Ureter (tissue), 1 donor: Measurements from ENCODE around the gene GABRG3. TPM values are rescaled to one million over a fixed set of nuclear protein-coding genes. Genes with fewer than 3 reads are reported as not detected.

Experiments used
- DNase-seq: peaks from one replicate; pipeline ENCODE4 v3.0.0-alpha.2; 2020; ENCODE audit warnings: low spot score
- total RNA-seq: library from RNA; stranded (reverse); gene quantifications from one replicate; pipeline ENCODE4 v1.2.4, GENCODE V29; 2023
- donor health status: DM: yes; HTN: yes; CAD: no.

Gene GABRG3
- total RNA-seq, 1 donor from 2014 or later = 1.6 TPM

DNA sequence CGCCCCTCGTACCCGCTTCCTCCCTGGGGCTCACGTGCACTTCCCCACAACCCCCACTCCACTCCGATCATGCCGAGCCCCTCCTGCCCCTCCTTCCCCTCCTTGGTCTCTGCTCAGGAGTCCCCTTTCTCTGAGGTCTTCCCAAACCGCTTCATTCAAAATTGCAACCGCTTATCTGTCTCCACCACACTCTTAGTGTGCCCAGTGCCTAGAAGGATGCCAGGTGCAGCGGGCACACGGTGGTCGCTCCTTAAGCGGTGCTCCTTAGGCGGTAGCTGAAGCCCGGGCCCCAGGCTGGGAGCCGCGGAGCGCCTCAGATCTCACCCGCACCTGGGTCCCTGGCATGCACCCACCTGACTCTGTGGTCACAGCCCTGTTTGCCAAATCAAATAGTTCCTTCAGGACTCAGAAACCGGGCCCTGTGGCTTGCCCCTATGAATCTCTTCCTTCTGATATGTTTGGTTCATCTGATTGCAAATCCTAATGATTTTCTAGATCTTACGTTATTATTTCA lies 603.6 kb downstream of the GABRG3 start:
- DNase-seq = no peak

DNA sequence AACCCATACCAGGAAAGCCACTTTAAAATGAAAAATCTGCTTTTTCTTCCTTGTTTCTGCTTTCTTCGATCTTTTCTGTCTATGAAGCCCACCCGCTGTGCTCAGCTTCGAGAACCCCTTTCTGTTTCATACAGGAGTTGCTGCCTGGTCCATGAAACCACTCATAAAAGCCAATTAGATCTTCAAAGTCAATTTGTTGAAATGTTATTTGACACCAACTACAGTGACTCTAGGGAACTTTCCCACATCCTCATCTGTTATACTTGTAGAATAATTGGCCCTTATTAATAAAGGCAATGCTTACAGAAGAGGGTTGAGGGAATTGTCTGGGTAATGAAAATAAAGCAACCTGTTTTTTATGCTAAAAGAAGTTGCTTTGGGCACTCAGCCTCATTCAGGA lies 604.5 kb downstream of the GABRG3 start:
- no peak for DNase-seq

DNA sequence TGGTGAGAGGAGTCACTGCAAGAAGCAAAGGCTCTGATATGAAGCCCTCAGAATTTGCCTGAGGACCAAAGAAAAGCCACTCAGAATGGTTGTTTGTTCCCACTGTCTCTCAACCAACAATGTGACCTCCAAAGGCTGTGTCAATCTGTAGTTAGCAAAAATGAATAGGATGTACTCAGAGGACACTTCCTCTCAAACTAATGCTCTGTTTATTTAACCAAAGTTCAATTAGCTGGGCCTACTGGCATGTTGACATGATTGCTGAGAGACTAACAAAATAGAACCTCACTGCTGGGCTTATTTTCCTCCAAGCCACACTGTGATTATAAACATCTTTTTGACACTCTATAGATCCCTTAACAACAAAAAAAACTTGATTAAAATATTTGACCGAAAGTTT lies 605.6 kb downstream of the GABRG3 start:
- no peak for DNase-seq

DNA sequence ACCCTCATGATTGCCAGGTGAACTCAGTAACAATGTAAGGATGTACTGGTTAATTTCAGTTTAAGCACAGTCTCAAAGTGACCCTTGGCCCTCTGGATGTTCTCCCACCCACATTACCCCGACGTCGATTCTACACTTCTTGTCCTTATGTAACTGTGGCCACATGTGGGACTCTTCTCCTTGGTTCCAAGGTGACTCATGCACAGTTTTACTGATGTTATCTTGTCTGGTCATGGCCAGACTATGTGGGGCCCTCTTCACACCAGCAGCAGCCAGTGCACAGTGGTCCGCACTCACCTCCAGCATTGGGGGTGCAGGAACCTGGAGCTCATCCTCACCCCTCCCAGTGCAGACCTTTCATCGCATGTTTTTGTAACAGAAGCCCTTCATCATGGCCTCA lies 608.8 kb downstream of the GABRG3 start:
- DNase-seq = no peak

- DNase-seq = no peak
Observed at GRCh38 chr15:27582726-27583410, 611.9 kb downstream of the GABRG3 start.

- no peak for DNase-seq
Observed at GRCh38 chr15:27583651-27584050, 612.7 kb downstream of the GABRG3 start.

- no peak for DNase-seq
Observed at GRCh38 chr15:27585041-27585640, 614.2 kb downstream of the GABRG3 start.

DNA sequence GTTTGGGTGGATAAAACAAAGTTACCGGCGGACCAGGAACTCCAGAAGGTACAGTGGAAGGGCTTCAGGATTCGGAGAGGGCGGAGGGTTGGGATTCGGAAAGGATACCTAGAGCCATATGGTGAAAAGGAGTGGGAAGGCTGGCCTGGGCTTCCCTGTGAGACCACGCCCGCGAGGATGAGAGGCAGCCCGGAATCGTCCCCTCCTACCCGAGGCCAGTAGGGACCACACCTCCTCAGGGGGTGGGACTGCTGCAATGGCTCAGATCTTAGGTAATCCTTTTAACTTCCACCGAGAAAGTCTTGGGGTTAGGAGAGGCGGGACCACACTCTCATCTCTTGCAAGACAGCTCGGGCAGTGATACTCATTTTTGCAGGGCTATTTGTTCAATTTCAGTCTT lies 616.8 kb downstream of the GABRG3 start:
- no peak for DNase-seq

GRCh38 chr15:27589260-27589659 lies 618.3 kb downstream of the GABRG3 start:
- no peak for DNase-seq

DNA sequence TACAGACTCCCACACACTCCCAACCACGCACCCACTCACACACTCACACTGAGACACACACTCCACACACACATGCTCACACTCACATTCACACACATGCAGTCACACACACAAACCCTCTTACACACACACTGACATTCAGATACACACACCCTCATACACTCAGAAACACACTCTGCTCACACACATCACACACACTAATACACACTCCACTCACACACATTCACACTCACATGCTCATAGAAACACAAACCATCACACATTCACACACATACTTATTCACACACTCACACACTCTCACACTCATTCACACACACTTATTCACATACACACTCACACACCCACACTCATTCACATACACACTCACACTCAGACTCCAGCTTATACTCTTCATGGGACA lies 618.8 kb downstream of the GABRG3 start:
- no peak for DNase-seq

Other genes with a start within 250 kb of the GABRG3 start
- gene GABRB3, start 198.1 kb upstream of the GABRG3 start, total RNA-seq = 8.3 TPM
- not detected for gene GABRA5, start 104.1 kb upstream of the GABRG3 start, total RNA-seq